GM12878 (cell line): ENCODE data around the gene STK32A. TPM values are rescaled to one million over a fixed set of nuclear protein-coding genes. Genes with fewer than 3 reads are reported as not detected.

Source experiments
- ATAC-seq: fragments of 200-7000 bp; cut with Tn5 transposase; 3 replicates; pipeline ENCODE4 v1.9.1; 2020; ENCODE audit warnings: mild to moderate bottlenecking, moderate library complexity
- BruUV-seq: library from RNA; stranded (reverse); fragments of 400-500 nt; replicated peaks from 2 replicates; lab custom pipeline; 2021; lab: Mats Ljungman, UMichigan
- CTCF ChIA-PET: fragments of 300-600 bp; sonication (Branson Sonifier 250); formaldehyde crosslinking; extraction: SDS; loops from one replicate; lab custom pipeline; 2021; ENCODE audit warnings: inconsistent platforms; lab: Yijun Ruan, JAX
- POLR2A ChIA-PET: fragments of 350-600 bp; formaldehyde crosslinking; extraction: SDS; loops from one replicate; lab custom pipeline; 2021; ENCODE audit warnings: inconsistent platforms; lab: Charles Lee
- RAD21 ChIA-PET: fragments of 300-600 bp; sonication (Branson Sonifier 250); formaldehyde crosslinking; loops from one replicate; lab custom pipeline; 2023; ENCODE audit warnings: antibody characterized with exemption; ENCODE audit not compliant: unreplicated experiment; lab: Charles Lee
- SMC1A ChIA-PET: fragments of 300-600 bp; sonication (Branson Sonifier 250); formaldehyde crosslinking; loops from one replicate; lab custom pipeline; 2023; ENCODE audit not compliant: unreplicated experiment, uncharacterized antibody; lab: Charles Lee
- DNase-seq: peaks from one replicate; pipeline ENCODE4 v3.0.0-alpha.2; 2011; ENCODE audit warnings: low read depth, low spot score
- FAIRE-seq: peaks from 3 replicates; lab custom pipeline; 2011; peaks lifted over from hg19 to GRCh38; lab: Jason Lieb, UNC
- H2AFZ ChIP-seq: 2 replicates; pipeline ENCODE4 v1.6.0; 2011; ENCODE audit warnings: low read depth, low read length, control low read depth; ENCODE audit not compliant: control insufficient read depth
- H3K27ac ChIP-seq: 2 replicates; pipeline ENCODE4 v1.5.1; 2011; ENCODE audit warnings: control low read depth; ENCODE audit not compliant: control insufficient read depth, insufficient read depth
- H3K27me3 ChIP-seq, 2 experiments: replicated peaks in 1 of 2; 2 replicates each; pipeline versions ENCODE4 v1.6.0 to v1.6.1; 2011; ENCODE audit warnings: low read length in 1 of 2; ENCODE audit not compliant: control insufficient read depth in 2 of 2, insufficient read depth in 2 of 2
- H3K36me3 ChIP-seq, 2 experiments: 2 replicates each; pipeline ENCODE4 v1.5.1; 2011; ENCODE audit warnings: low read length in 1 of 2; ENCODE audit not compliant: control insufficient read depth in 2 of 2, insufficient read depth in 2 of 2
- H3K4me1 ChIP-seq: 2 replicates; pipeline ENCODE4 v1.6.1; 2011; ENCODE audit warnings: mild to moderate bottlenecking, low read length, moderate library complexity, mixed read lengths; ENCODE audit not compliant: control insufficient read depth, insufficient read depth
- H3K4me2 ChIP-seq: 2 replicates; pipeline ENCODE4 v1.6.0; 2011; ENCODE audit warnings: control low read depth; ENCODE audit not compliant: control insufficient read depth, insufficient read depth
- H3K4me3 ChIP-seq: fragments of 200-600 bp; sonication (generic); 2 replicates; pipeline ENCODE4 v1.5.1; 2016
- H3K79me2 ChIP-seq: 2 replicates; pipeline ENCODE4 v1.6.0; 2011; ENCODE audit warnings: low read length; ENCODE audit not compliant: control insufficient read depth, insufficient read depth
- H3K9ac ChIP-seq: 2 replicates; pipeline ENCODE4 v1.8.0; 2011; ENCODE audit warnings: low read length, control low read depth, mixed read lengths; ENCODE audit not compliant: control insufficient read depth, insufficient read depth
- H3K9me3 ChIP-seq: replicated peaks from 3 replicates; pipeline ENCODE4 v1.5.1; 2011; ENCODE audit warnings: mild to moderate bottlenecking, low read length; ENCODE audit not compliant: control insufficient read depth, insufficient read depth
- H4K20me1 ChIP-seq: 2 replicates; pipeline ENCODE4 v1.6.0; 2011; ENCODE audit not compliant: control insufficient read depth, insufficient read depth
- CREM ChIP-seq: IDR thresholded peaks from 2 replicates; pipeline ENCODE4 v1.6.1; 2014; ENCODE audit warnings: antibody characterized with exemption, low read depth
- FOXK2 ChIP-seq: fragments of 450-650 bp; IDR thresholded peaks from 2 replicates; pipeline ENCODE4 v1.6.1; 2017; ENCODE audit warnings: mild to moderate bottlenecking, moderate library complexity
- LARP7 ChIP-seq: fragments of 450-650 bp; IDR thresholded peaks from 2 replicates; pipeline ENCODE4 v1.6.1; 2017; ENCODE audit warnings: mild to moderate bottlenecking
- MEF2A ChIP-seq: IDR thresholded peaks from 2 replicates; pipeline ENCODE4 v1.6.1; 2011; ENCODE audit warnings: low read depth, mild to moderate bottlenecking, low read length, moderate library complexity; ENCODE audit not compliant: insufficient read depth
- MEF2B ChIP-seq: fragments of 450-650 bp; IDR thresholded peaks from 2 replicates; pipeline ENCODE4 v1.6.1; 2018; ENCODE audit warnings: mild to moderate bottlenecking, moderate library complexity; ENCODE audit not compliant: partially characterized antibody, poor library complexity, severe bottlenecking
- NR2F1 ChIP-seq: fragments of 450-650 bp; conservative IDR thresholded peaks from 2 replicates; pipeline ENCODE4 v1.6.1; 2017; ENCODE audit warnings: mild to moderate bottlenecking
- PAX5 ChIP-seq: IDR thresholded peaks from 2 replicates; pipeline ENCODE4 v1.6.1; 2011; ENCODE audit warnings: low read depth, low read length, borderline replicate concordance
- RCOR1 ChIP-seq: conservative IDR thresholded peaks from 2 replicates; pipeline ENCODE4 v1.6.1; 2012; ENCODE audit warnings: low read depth, low read length, improper control_type of control experiment
- SMAD5 ChIP-seq: IDR thresholded peaks from 2 replicates; pipeline ENCODE4 v1.6.1; 2016; ENCODE audit warnings: antibody characterized with exemption, low read depth
- SPI1 ChIP-seq: IDR thresholded peaks from 2 replicates; pipeline ENCODE4 v1.6.1; 2011; ENCODE audit warnings: low read depth, mild to moderate bottlenecking, low read length, moderate library complexity, borderline replicate concordance; ENCODE audit not compliant: insufficient read depth
- TARDBP ChIP-seq: IDR thresholded peaks from 2 replicates; pipeline ENCODE4 v1.6.1; 2016; ENCODE audit warnings: borderline replicate concordance
- ZNF24 ChIP-seq: fragments of 450-650 bp; IDR thresholded peaks from 2 replicates; pipeline ENCODE4 v1.6.1; 2017; ENCODE audit warnings: antibody characterized with exemption, mild to moderate bottlenecking
- WGBS: methylation state at CpG from one replicate; pipeline ENCODE4 v1.1.6; 2016; ENCODE audit warnings: low lambda C conversion rate; ENCODE audit not compliant: insufficient replicate concordance, insufficient coverage; ENCODE audit errors: missing lambda C conversion rate; 5-methylcytosine and 5-hydroxymethylcytosine counted together
- in situ Hi-C: fragments of 300-500 bp; cut with MboI; formaldehyde crosslinking; loops from 9 replicates; pipeline ENCODE4 v1.14.3; 2018; ENCODE audit warnings: mixed read lengths
- intact Hi-C: fragments of 100-400 bp; cut with micrococcal nuclease; formaldehyde crosslinking; loops from one replicate; pipeline ENCODE4 v1.14.2; 2022; ENCODE audit not compliant: unreplicated experiment
- polyA plus RNA-seq, 11 experiments: library from polyadenylated mRNA; depleted of rRNA in 4 of 11; unstranded in 6 of 11; stranded (reverse) in 5 of 11; fragments of >200 nt; fragmentation: Nextera tagmentation in 4 of 11; fragmentation: Illumina TruSeq in 1 of 11; extraction: Ambion mirVana in 4 of 11; extraction: Trizol in 1 of 11; gene quantifications; 1 replicate in 1 of 11; 2 replicates in 10 of 11; pipeline versions ENCODE4 v1.2.1 to v1.2.3, GENCODE V29; 2011 to 2016; ENCODE audit warnings: inconsistent platforms in 2 of 11, missing spikeins in 2 of 11, low read depth in 1 of 11
- total RNA-seq, 4 experiments: library from RNA; depleted of rRNA in 3 of 4; stranded (reverse); fragments of >200 nt in 3 of 4; fragmentation: Illumina TruSeq in 1 of 4; extraction: Trizol in 1 of 4; gene quantifications; 2 replicates each; pipeline versions ENCODE4 v1.2.1 to v1.2.3, GENCODE V29; 2013 to 2021
- TF ChIP-seq, protein P1 (sequence below): IDR thresholded peaks from 2 replicates; pipeline ENCODE4 v1.6.1; 2011; ENCODE audit warnings: mild to moderate bottlenecking, low read depth, low read length, moderate library complexity; ENCODE audit not compliant: insufficient replicate concordance
- TF ChIP-seq, protein P2 (sequence below): IDR thresholded peaks from 2 replicates; pipeline ENCODE4 v1.6.1; 2012; ENCODE audit warnings: low read depth, low read length, improper control_type of control experiment
- TF ChIP-seq, protein P3 (sequence below): fragments of 450-650 bp; IDR thresholded peaks from 2 replicates; pipeline ENCODE4 v1.6.1; 2016; ENCODE audit warnings: mild to moderate bottlenecking

Gene STK32A
- total and polyA plus RNA-seq, 10 of the 15 experiments (the other 5 are each of a cell fraction or from before 2014, with no cell fraction given): under 0.01 to 0.10 TPM; not detected in 8

DNA sequence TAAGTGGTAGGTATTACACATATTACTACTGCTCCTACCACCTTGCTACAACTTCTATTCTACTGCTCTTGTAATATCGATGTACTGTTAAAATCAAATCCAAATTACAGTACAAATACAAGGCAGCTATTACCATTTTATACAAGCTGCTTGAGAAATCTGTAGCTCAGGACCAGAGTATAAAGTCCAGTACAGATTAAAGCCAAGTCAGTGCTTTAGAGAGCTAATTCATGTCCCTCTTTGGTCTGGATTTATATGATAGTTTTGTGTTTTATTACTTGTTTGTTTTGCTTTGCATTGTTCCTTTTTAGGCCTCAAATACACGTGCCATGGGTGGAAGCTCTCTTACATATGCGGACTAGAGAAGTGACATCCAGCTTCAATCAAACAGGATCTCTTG lies 199.2 kb downstream of the STK32A start:
- BruUV-seq: no TSS peak
- Histone ChIP-seq H3K9me3 (no peaks in the 10 kb centered on the region), H3K4me3 (no peak overlapping the region), H2AFZ (no peak overlapping the region), H3K9ac (no peak overlapping the region), H3K27ac (no peak overlapping the region), H3K4me2 (no peak overlapping the region), H3K79me2 (no peaks in the 10 kb centered on the region), H3K4me1 (no peaks in the 10 kb centered on the region), H3K27me3 (no peaks in the 10 kb centered on the region; a peak in 3 of 4 replicates), H3K36me3 (no peaks in the 10 kb centered on the region), H4K20me1 (no peaks in the 10 kb centered on the region)
- FAIRE-seq (no peak), DNase-seq (no peak), ATAC-seq (no peak)
- ChIA-PET RAD21 (no interaction called here), POLR2A (no interaction called here), CTCF (interaction anchor here (1.4 kb wide), 1 partner anchor 8 kb away, joined by 3 read pairs; no protein-coding TSS in a partner anchor), SMC1A (no interaction called here)
- in situ Hi-C loops (no loop called here), intact Hi-C loops (no loop called here)
- TF ChIP-seq SPI1 (no peak), LARP7 (no peak), NR2F1 (no peak), MEF2A (no peak), PAX5 (no peak), SMAD5 (no peak)
- 43% methylated on average over 3 of the region's 3 CpGs for WGBS

DNA sequence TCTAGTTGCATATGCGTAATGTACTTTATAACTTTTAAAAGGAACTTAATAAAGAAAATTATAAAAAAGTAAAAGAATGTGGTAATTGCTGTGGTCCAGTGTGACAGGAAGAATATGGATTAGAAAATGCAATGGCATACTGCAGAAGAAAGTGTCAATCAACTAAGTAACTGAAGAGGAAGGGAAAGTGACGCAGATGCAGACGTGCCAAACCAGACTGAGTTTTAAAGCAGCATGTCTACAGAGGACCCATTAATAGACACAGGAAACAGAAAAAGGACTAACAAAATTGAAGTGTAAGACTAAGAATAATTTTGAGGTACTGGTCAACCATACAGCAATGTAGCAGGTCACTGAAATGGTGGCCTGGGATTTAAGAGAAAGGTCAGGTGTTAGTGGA lies 201.8 kb downstream of the STK32A start:
- DNase-seq (no peak), ATAC-seq (peak; percentile 75), FAIRE-seq (no peak)
- Histone ChIP-seq H3K9ac (no peak overlapping the region), H3K27me3 (no peaks in the 10 kb centered on the region; a peak in 2 of 4 replicates), H3K27ac (no peak overlapping the region), H4K20me1 (no peaks in the 10 kb centered on the region), H3K79me2 (no peaks in the 10 kb centered on the region), H3K9me3 (no peaks in the 10 kb centered on the region), H3K4me2 (no peak overlapping the region), H2AFZ (no peak overlapping the region), H3K4me1 (no peaks in the 10 kb centered on the region), H3K4me3 (no peak overlapping the region), H3K36me3 (no peaks in the 10 kb centered on the region)
- in situ Hi-C loops: no loop called here
- intact Hi-C loops: no loop called here
- no TSS peak for BruUV-seq
- CTCF ChIA-PET: interaction anchor here (1.1 kb wide), 1 partner anchor 44 kb away, joined by 3 read pairs; no protein-coding TSS in a partner anchor
- WGBS: 27% methylated on average over 3 of the region's 3 CpGs
- TF ChIP-seq NR2F1: no peak
- TF ChIP-seq PAX5: no peak
- no peak for TF ChIP-seq CREM
- no peak for TF ChIP-seq TARDBP
- TF ChIP-seq, protein P1, sequence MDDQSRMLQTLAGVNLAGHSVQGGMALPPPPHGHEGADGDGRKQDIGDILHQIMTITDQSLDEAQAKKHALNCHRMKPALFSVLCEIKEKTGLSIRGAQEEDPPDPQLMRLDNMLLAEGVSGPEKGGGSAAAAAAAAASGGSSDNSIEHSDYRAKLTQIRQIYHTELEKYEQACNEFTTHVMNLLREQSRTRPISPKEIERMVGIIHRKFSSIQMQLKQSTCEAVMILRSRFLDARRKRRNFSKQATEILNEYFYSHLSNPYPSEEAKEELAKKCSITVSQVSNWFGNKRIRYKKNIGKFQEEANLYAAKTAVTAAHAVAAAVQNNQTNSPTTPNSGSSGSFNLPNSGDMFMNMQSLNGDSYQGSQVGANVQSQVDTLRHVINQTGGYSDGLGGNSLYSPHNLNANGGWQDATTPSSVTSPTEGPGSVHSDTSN: peak; percentile 56
- TF ChIP-seq, protein P2, sequence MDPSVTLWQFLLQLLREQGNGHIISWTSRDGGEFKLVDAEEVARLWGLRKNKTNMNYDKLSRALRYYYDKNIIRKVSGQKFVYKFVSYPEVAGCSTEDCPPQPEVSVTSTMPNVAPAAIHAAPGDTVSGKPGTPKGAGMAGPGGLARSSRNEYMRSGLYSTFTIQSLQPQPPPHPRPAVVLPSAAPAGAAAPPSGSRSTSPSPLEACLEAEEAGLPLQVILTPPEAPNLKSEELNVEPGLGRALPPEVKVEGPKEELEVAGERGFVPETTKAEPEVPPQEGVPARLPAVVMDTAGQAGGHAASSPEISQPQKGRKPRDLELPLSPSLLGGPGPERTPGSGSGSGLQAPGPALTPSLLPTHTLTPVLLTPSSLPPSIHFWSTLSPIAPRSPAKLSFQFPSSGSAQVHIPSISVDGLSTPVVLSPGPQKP: no peak
- TF ChIP-seq RCOR1: no peak
- TF ChIP-seq FOXK2: no peak
- TF ChIP-seq MEF2B: peak; percentile 48
- TF ChIP-seq SMAD5: no peak
- TF ChIP-seq, protein P3, sequence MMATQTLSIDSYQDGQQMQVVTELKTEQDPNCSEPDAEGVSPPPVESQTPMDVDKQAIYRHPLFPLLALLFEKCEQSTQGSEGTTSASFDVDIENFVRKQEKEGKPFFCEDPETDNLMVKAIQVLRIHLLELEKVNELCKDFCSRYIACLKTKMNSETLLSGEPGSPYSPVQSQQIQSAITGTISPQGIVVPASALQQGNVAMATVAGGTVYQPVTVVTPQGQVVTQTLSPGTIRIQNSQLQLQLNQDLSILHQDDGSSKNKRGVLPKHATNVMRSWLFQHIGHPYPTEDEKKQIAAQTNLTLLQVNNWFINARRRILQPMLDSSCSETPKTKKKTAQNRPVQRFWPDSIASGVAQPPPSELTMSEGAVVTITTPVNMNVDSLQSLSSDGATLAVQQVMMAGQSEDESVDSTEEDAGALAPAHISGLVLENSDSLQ: peak; percentile 92
- no peak for TF ChIP-seq ZNF24
- RAD21 ChIA-PET: interaction anchor here (1.2 kb wide), 1 partner anchor 13 kb away, joined by 3 read pairs; no protein-coding TSS in a partner anchor
- SMC1A ChIA-PET: no interaction called here
- POLR2A ChIA-PET: no interaction called here
